ENCODE measurements around the gene CTXN1. TPM values are rescaled to one million over a fixed set of nuclear protein-coding genes. Genes with fewer than 3 reads are reported as not detected.

CTXN1 gene
- total and polyA plus RNA-seq, 2 donors (not counting 3 experiments of a cell fraction or from before 2014, with no cell fraction given) = 16.0 to 27.6 TPM

GRCh38 chr19:7921967-7922835, 3.7 kb downstream of the CTXN1 start:
- peaks cover 0 to 5% of the 10 kb centered on the region in 2 experiments for H3K36me3 ChIP-seq (ENCODE audit: control insufficient read depth in 2 of 2, extremely low read depth in 1 of 2, insufficient read depth in 2 of 2, low read length in 2 of 2)
- DNase-seq (ENCODE audit: low read depth, low spot score) = no peak
- no peak overlapping the region for H3K27ac ChIP-seq (ENCODE audit: insufficient read depth, low read depth, low read length)
- no peaks in the 10 kb centered on the region for H4K20me1 ChIP-seq (replicated peaks; ENCODE audit: control insufficient read depth, extremely low read depth, insufficient read depth, low read length)
- TSS peak; percentile 38 for BruUV-seq (replicated peaks)
- H3K4me3 ChIP-seq (replicated peaks in 1 of 3; ENCODE audit: insufficient read depth in 1 of 3, low read depth in 1 of 3, low read length in 3 of 3) = no peak overlapping the region
- peaks cover 6 to 14% of the 10 kb centered on the region in 2 experiments for H3K27me3 ChIP-seq (ENCODE audit: control insufficient read depth in 2 of 2, insufficient read depth in 2 of 2, low read length in 2 of 2)
- no peak overlapping the region for H3K4me2 ChIP-seq (ENCODE audit: insufficient read depth, low read length)
- no peak overlapping the region for H2AFZ ChIP-seq (ENCODE audit: low read depth, low read length)
- dilution Hi-C loops (cut with MboI; ENCODE audit: extremely low pct_ligation_motif_present, low sequenced_read_pairs) = no loop called here
- CTCF ChIA-PET = interaction anchor here (1.0 to 5.1 kb wide), 3 partner anchors 22 to 123 kb away, joined by 3 to 34 read pairs (median 8); partner anchors contain the start of gene TIMM44
- H3K4me1 ChIP-seq (ENCODE audit: control insufficient read depth, extremely low read depth, insufficient read depth, low read length) = peaks cover 24% of the 10 kb centered on the region
- FAIRE-seq = no peak
- no peaks in the 10 kb centered on the region for H3K79me2 ChIP-seq (ENCODE audit: control insufficient read depth, insufficient read depth, low read length)
- TF ChIP-seq MAX (IDR thresholded peaks at IDR 0.05; ENCODE audit: insufficient read depth, insufficient read length) (no peak), MYC (IDR thresholded peaks at IDR 0.05; ENCODE audit: low read depth, low read length) (no peak), GATA2 (IDR thresholded peaks at IDR 0.05; ENCODE audit: insufficient read depth, insufficient read length, low read depth, low read length) (no peak), POLR2A (IDR thresholded peaks at IDR 0.05; ENCODE audit: low read depth, low read length) (no peak), FOS (IDR thresholded peaks at IDR 0.05; ENCODE audit: borderline replicate concordance, insufficient read depth, low read length) (no peak), POLR2AphosphoS5 (IDR thresholded peaks at IDR 0.05; ENCODE audit: insufficient read depth, low read depth, low read length) (no peak), JUN (IDR thresholded peaks at IDR 0.05; ENCODE audit: borderline replicate concordance, insufficient read depth, insufficient read length, low read depth) (no peak), EZH2 (IDR thresholded peaks at IDR 0.05; ENCODE audit: borderline replicate concordance, low read depth, low read length, severe bottlenecking) (no peak)
- TF ChIP-seq, protein P1, sequence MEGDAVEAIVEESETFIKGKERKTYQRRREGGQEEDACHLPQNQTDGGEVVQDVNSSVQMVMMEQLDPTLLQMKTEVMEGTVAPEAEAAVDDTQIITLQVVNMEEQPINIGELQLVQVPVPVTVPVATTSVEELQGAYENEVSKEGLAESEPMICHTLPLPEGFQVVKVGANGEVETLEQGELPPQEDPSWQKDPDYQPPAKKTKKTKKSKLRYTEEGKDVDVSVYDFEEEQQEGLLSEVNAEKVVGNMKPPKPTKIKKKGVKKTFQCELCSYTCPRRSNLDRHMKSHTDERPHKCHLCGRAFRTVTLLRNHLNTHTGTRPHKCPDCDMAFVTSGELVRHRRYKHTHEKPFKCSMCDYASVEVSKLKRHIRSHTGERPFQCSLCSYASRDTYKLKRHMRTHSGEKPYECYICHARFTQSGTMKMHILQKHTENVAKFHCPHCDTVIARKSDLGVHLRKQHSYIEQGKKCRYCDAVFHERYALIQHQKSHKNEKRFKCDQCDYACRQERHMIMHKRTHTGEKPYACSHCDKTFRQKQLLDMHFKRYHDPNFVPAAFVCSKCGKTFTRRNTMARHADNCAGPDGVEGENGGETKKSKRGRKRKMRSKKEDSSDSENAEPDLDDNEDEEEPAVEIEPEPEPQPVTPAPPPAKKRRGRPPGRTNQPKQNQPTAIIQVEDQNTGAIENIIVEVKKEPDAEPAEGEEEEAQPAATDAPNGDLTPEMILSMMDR (IDR thresholded peaks at IDR 0.05; ENCODE audit: extremely low read depth in 1 of 2, insufficient read depth in 1 of 2, low read depth in 1 of 2, low read length in 2 of 2) = no peak
- H3K9ac ChIP-seq (replicated peaks; ENCODE audit: extremely low read depth, insufficient read depth, low read length) = no peak overlapping the region
- H3K9me3 ChIP-seq (replicated peaks; ENCODE audit: control insufficient read depth, insufficient read depth, low read length) = no peaks in the 10 kb centered on the region
- POLR2A ChIA-PET = no interaction called here
- intact Hi-C loops (cut with micrococcal nuclease) = loop anchor here (2.0 to 5.0 kb wide), 2 partner anchors 51 to 240 kb away; partner anchors contain the start of gene TRAPPC5
- no peaks in the 10 kb centered on the region for H3K9me1 ChIP-seq (replicated peaks; ENCODE audit: control insufficient read depth, extremely low read depth, insufficient read depth, low read length)
